Mesothelial cell of epicardium (in vitro differentiated cells): Measurements from ENCODE around the gene NOXA1. TPM values are rescaled to one million over a fixed set of nuclear protein-coding genes. Genes with fewer than 3 reads are reported as not detected.

Source experiments
- DNase-seq, 2 experiments: peaks; one replicate each; pipeline ENCODE4 v3.0.0; 2021; ENCODE audit warnings: low spot score in 2 of 2; ENCODE audit not compliant: unreplicated experiment in 2 of 2
- H3K27ac Mint-ChIP-seq: 2 replicates; pipeline ENCODE4 v1.8.0; 2021; ENCODE audit warnings: mixed read lengths
- H3K27me3 Mint-ChIP-seq: 2 replicates; pipeline ENCODE4 v1.8.0; 2021; ENCODE audit warnings: low read depth, mixed read lengths
- H3K36me3 Mint-ChIP-seq: 2 replicates; pipeline ENCODE4 v1.8.0; 2021; ENCODE audit warnings: mixed read lengths
- H3K4me1 Mint-ChIP-seq: 2 replicates; pipeline ENCODE4 v1.8.0; 2021; ENCODE audit warnings: mixed read lengths
- H3K4me3 Mint-ChIP-seq: 2 replicates; pipeline ENCODE4 v1.8.0; 2021; ENCODE audit warnings: mild to moderate bottlenecking, moderate library complexity, mixed read lengths
- H3K9me3 Mint-ChIP-seq: 2 replicates; pipeline ENCODE4 v1.8.0; 2021; ENCODE audit warnings: mixed read lengths
- microRNA-seq: library from miRNA; unstranded; fragments of <30 nt; microRNA quantifications from one replicate; pipeline ENCODE4 v1.2.0, GENCODE V29; 2021; ENCODE audit warnings: inconsistent platforms, mixed read lengths
- total RNA-seq: library from RNA; stranded (reverse); gene quantifications from 3 replicates; pipeline ENCODE4 v1.2.1, GENCODE V29; 2021
- TF ChIP-seq, protein P1 (sequence below): fragments of 200-600 bp; sonication (generic); IDR thresholded peaks from one replicate; pipeline ENCODE4 v1.5.0; 2021; ENCODE audit warnings: antibody characterized with exemption; ENCODE audit not compliant: unreplicated experiment

The NOXA1 gene
- total RNA-seq, 1 donor from 2014 or later, result 22.1 TPM

DNA sequence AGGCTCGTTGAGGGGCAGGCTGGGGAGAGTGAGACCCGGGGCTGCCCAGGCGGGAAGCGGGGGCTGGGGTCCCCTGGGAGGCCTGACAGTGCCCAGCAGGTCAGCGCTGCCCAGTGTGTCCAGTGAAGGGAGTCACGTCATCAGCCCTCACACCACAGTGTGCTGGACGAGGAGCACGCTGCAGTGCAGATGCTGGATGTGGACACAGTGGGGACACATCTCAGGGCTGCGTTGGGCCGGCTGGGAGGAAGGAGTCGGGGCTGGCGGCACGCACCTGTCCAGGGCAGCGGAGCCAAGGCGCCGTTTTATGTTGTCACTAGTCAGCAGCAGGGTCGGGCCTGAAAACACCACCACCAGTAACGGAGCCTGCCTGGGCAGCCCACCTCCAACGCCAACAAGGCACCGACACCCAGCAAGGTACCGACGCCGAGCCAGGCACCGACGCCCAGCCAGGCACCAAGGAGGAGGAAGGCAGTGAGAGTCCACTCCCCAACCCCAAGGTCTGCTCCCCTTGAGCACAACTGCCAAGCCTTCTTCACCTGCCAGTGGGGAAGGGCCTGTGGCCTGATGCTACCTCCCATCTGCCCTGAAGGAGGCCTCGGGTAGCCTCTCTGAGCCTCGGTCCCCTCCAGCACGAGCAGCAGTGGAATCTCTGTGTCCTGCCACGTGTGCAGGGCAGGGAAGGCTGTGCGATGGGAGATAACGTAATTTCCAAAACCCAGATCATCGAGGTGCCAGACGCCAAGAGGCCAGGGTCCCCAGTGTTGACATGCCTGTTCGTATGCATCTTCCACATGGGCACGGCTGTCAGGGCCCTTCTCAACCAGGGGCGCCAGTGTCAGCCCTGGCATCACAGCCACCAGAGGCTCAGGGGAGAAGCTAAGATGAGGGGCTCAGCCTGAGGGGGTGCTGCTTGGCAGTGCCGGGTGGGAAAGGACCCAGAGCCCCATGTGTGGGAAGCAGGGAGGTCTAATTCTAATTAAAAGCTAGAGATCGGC, 57.8 kb downstream of the NOXA1 start:
- Mint-ChIP-seq H3K27ac (no peak overlapping the region), H3K9me3 (peaks cover 4% of the 10 kb centered on the region), H3K27me3 (peaks cover 2% of the 10 kb centered on the region), H3K4me3 (no peak overlapping the region), H3K36me3 (no peaks in the 10 kb centered on the region), H3K4me1 (peaks cover 10% of the 10 kb centered on the region)
- TF ChIP-seq, protein P1, sequence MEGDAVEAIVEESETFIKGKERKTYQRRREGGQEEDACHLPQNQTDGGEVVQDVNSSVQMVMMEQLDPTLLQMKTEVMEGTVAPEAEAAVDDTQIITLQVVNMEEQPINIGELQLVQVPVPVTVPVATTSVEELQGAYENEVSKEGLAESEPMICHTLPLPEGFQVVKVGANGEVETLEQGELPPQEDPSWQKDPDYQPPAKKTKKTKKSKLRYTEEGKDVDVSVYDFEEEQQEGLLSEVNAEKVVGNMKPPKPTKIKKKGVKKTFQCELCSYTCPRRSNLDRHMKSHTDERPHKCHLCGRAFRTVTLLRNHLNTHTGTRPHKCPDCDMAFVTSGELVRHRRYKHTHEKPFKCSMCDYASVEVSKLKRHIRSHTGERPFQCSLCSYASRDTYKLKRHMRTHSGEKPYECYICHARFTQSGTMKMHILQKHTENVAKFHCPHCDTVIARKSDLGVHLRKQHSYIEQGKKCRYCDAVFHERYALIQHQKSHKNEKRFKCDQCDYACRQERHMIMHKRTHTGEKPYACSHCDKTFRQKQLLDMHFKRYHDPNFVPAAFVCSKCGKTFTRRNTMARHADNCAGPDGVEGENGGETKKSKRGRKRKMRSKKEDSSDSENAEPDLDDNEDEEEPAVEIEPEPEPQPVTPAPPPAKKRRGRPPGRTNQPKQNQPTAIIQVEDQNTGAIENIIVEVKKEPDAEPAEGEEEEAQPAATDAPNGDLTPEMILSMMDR, result no peak
- no peak for DNase-seq

DNA sequence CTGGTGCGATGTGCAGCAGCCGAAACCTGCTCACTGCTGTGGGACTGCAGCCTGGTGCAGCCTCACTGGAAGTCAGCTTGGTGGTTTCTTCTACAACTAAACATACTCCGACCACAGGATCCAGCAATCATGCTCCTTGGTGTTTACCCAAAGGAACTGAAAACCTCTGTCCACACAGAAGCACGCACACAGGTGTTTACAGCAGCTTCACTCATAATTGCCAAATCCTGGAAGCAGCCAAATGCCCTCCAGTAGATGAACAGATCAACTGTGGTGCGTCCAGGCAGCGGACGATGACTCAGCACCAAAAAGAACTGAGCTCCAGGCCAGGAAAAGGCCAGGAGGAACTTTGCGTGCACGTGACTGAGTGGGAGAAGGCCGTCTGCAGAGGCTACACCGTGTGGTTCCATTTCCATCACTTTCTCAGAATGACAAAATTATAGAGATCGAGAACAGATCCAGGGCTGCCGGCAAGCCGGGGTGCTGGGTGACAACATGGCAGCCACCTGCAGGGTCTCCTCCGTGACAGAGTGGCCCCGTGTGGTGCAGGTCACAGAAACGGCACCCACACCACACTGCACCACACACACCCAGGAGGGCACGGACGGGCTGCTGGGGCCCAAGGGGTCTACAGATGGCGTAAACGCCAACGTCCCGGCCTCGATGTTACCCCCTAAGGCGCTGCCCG, 59.0 kb downstream of the NOXA1 start:
- no peaks in the 10 kb centered on the region for H3K36me3 Mint-ChIP-seq
- no peak overlapping the region for H3K27ac Mint-ChIP-seq

More for the DNA sequence above, 59.0 kb downstream of the NOXA1 start:
- Mint-ChIP-seq H3K4me3 (no peak overlapping the region), H3K9me3 (no peaks in the 10 kb centered on the region), H3K27me3 (peaks cover 2% of the 10 kb centered on the region), H3K4me1 (peaks cover 10% of the 10 kb centered on the region)
- TF ChIP-seq, protein P1, result no peak
- no peak for DNase-seq

Small RNAs within 50 kb of the gene (microRNA-seq; reads per million reads assigned to microRNA genes)
- 6.5 reads per million, percentile 24 among the genes with 10 or more reads in this experiment for gene MIR7114

Other genes with a start within 250 kb of the NOXA1 start
- 86.1 to 89.3 TPM (median 87.1 TPM) in 3 replicates for gene ANAPC2, start 234.8 kb upstream of the NOXA1 start, total RNA-seq
- 40.9 to 43.8 TPM (median 42.8 TPM) in 3 replicates for gene SSNA1, start 234.7 kb upstream of the NOXA1 start, total RNA-seq
- 16.7 to 18.5 TPM (median 17.6 TPM) in 3 replicates for gene TPRN, start 222.7 kb upstream of the NOXA1 start, total RNA-seq
- gene TMEM203, start 217.7 kb upstream of the NOXA1 start, total RNA-seq, result 32.7 to 35.5 TPM (median 33.0 TPM) in 3 replicates
- gene NDOR1, start 217.7 kb upstream of the NOXA1 start, total RNA-seq, result 22.4 to 24.3 TPM (median 23.5 TPM) in 3 replicates
- 13.6 to 16.0 TPM (median 13.9 TPM) in 3 replicates for gene RNF208, start 201.2 kb upstream of the NOXA1 start, total RNA-seq
- gene CYSRT1, start 198.2 kb upstream of the NOXA1 start, total RNA-seq, result 1.5 to 1.9 TPM (median 1.7 TPM) in 3 replicates
- gene RNF224, start 195.9 kb upstream of the NOXA1 start, total RNA-seq, result 0.16 to 0.41 TPM (median 0.29 TPM) in 3 replicates
- gene SLC34A3, start 192.5 kb upstream of the NOXA1 start, total RNA-seq, result 0.23 to 0.27 TPM in 2 of 3 replicates, not detected in the other
- 146 to 152 TPM (median 148 TPM) in 3 replicates for gene TUBB4B, start 182.1 kb upstream of the NOXA1 start, total RNA-seq
- 0.18 to 0.29 TPM in 2 of 3 replicates, not detected in the other for gene STPG3, start 172.1 kb upstream of the NOXA1 start, total RNA-seq
- 51.6 to 54.8 TPM (median 53.3 TPM) in 3 replicates for gene NELFB, start 168.1 kb upstream of the NOXA1 start, total RNA-seq
- gene TOR4A, start 145.7 kb upstream of the NOXA1 start, total RNA-seq, result 5.7 to 6.5 TPM (median 6.5 TPM) in 3 replicates
- gene NRARP, start 121.1 kb upstream of the NOXA1 start, total RNA-seq, result 7.4 to 9.6 TPM (median 9.2 TPM) in 3 replicates
- 37.2 to 38.2 TPM (median 37.3 TPM) in 3 replicates for gene EXD3, start 231 bp upstream of the NOXA1 start, total RNA-seq
- gene ENTPD8, start 18.0 kb downstream of the NOXA1 start, total RNA-seq, result 1.4 to 1.7 TPM (median 1.6 TPM) in 3 replicates
- 85.3 to 85.6 TPM (median 85.3 TPM) in 3 replicates for gene NSMF, start 35.9 kb downstream of the NOXA1 start, total RNA-seq
- gene PNPLA7, start 127.0 kb downstream of the NOXA1 start, total RNA-seq, result 5.3 to 5.7 TPM (median 5.6 TPM) in 3 replicates
- gene MRPL41, start 128.5 kb downstream of the NOXA1 start, total RNA-seq, result 22.7 to 26.6 TPM (median 26.2 TPM) in 3 replicates
- gene DPH7, start 155.5 kb downstream of the NOXA1 start, total RNA-seq, result 55.0 to 59.4 TPM (median 56.1 TPM) in 3 replicates
- 31.1 to 33.2 TPM (median 31.9 TPM) in 3 replicates for gene ZMYND19, start 167.1 kb downstream of the NOXA1 start, total RNA-seq
- gene ARRDC1, start 182.3 kb downstream of the NOXA1 start, total RNA-seq, result 36.5 to 40.5 TPM (median 39.1 TPM) in 3 replicates
- gene EHMT1, start 195.6 kb downstream of the NOXA1 start, total RNA-seq, result 133 to 147 TPM (median 136 TPM) in 3 replicates